ENCODE measurements around the gene ILK. TPM values are rescaled to one million over a fixed set of nuclear protein-coding genes. Genes with fewer than 3 reads are reported as not detected.

ILK gene
- total RNA-seq, 2 experiments from 2014 or later: 135 to 138 TPM

DNA sequence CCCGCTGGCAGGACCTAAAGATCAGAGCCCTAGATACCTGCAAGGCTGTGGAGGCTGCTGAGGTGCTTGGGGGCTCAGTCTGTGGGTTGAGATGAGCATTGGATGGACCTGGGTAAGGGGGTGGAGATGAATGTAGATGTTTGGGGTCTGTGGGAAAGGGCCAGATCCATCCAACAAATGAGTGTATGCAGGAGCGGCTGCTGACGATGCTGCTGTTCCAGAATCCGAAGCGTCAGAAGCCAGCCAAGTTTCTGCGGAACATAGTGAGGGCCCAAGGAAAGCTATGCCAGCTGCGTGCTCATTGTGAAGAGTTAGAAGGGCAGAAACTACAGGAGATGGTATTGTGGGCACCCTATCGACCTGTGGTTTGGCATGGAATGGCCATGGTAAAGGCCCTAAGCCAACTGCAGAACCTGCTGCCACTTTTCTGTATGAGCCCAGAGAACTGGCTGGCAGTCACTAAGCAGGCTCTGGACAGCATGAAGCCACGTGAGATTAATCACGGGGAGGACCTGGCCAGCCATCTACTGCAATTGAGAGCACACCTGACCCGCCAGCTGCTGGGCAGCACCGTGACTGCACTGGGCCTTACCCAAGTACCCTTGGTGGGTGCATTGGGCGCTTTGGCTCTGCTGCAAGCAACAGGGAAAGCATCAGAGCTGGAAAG lies 36.7 kb upstream of the ILK start:
- Mint-ChIP-seq H3K36me3 (ENCODE audit: low read depth) (no peaks in the 10 kb centered on the region), H3K27ac (no peak overlapping the region), H3K27me3 (no peaks in the 10 kb centered on the region), H3K4me3 (no peak overlapping the region), H3K4me1 (no peaks in the 10 kb centered on the region), H3K9me3 (no peaks in the 10 kb centered on the region)
- CTCF ChIA-PET: no interaction called here
- DNase-seq: no peak
- POLR2A ChIA-PET: no interaction called here

DNA sequence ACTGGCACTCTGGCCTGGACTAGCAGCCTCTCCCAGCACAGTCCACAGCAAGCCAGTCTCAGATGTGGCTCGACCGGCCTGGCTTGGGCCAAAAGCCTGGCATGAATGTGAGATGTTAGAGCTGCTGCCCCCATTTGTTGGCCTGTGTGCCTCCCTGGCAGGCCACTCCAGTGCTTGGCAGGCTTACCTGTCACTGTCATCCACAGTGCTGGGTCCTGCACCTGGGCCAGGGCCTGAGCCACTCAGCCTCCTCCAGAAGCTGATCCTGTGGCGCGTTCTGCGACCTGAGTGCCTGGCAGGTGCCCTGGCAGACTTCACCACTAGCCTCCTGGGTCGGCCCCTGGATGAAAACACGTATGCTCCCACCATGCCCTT lies 36.2 kb upstream of the ILK start:
- H3K4me1 Mint-ChIP-seq: no peaks in the 10 kb centered on the region
- no peak overlapping the region for H3K27ac Mint-ChIP-seq
- no peaks in the 10 kb centered on the region for H3K9me3 Mint-ChIP-seq
- H3K27me3 Mint-ChIP-seq: no peaks in the 10 kb centered on the region
- DNase-seq: no peak
- ChIA-PET CTCF (no interaction called here), POLR2A (no interaction called here)
- H3K4me3 Mint-ChIP-seq: no peak overlapping the region
- H3K36me3 Mint-ChIP-seq (ENCODE audit: low read depth): no peaks in the 10 kb centered on the region

DNA sequence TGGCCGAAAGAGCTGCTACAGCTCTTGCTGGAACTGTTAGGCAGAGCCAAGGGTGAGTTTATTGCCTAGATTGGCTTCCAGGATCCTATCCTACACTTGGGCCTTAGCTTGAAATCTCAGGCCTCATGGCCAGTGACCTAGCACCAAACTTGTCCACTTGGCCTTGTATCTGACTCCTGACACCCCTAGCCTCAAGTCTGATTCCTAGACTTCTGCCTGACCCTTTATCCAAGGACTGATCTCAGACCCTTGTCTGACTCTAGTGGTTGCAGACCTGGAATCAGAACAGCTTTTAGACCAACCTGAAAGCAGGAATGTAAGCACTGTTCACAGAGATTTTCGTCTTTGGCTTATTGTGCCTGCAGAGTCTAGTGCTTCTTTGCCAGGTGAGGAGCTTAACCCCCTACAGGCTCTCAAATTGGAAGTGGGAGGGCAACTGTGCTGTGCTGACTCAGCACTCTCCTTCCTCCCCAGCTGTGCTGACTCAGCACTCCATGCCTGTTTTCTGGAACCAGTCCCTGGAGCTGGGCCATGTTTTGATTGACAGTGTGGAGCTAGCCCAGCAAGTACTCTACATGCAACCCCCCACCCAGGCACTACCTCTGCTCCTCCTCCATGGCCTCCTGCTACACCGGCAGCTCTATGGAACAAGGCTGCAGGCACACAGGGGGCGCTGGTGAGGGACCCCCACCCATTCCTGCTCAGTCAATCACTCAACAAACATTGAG lies 35.2 kb upstream of the ILK start:
- no peaks in the 10 kb centered on the region for H3K9me3 Mint-ChIP-seq
- peaks cover 3% of the 10 kb centered on the region for H3K36me3 Mint-ChIP-seq (ENCODE audit: low read depth)
- ChIA-PET CTCF (interaction anchor here (0.8 to 1.4 kb wide), 3 partner anchors 37 to 189 kb away, joined by 3 to 4 read pairs (median 3); no protein-coding TSS in a partner anchor), POLR2A (no interaction called here)
- H3K4me1 Mint-ChIP-seq: no peaks in the 10 kb centered on the region
- no peak for DNase-seq
- H3K4me3 Mint-ChIP-seq: no peak overlapping the region
- H3K27ac Mint-ChIP-seq: no peak overlapping the region
- no peaks in the 10 kb centered on the region for H3K27me3 Mint-ChIP-seq

DNA sequence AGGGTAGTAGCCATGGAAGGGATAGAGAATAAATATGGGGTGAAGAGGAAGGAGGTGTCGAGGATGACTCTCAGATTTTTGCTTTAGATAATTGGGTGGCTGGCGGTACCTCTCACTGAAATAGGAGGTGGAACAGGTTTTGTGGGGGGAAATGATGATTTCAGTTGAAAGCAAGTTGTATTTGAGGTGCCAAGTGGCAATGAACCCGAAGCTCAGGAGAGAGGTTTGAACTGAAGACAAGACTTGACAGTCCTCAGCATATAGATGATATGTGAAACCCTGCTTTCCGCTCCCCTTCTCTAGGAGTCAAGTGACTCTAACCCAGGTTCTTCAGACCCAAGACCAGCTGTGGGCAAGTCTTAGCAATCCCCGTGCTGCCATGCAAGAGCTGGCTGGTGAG lies 33.9 kb upstream of the ILK start:
- Mint-ChIP-seq H3K27ac (no peak overlapping the region), H3K4me3 (no peak overlapping the region)

DNA sequence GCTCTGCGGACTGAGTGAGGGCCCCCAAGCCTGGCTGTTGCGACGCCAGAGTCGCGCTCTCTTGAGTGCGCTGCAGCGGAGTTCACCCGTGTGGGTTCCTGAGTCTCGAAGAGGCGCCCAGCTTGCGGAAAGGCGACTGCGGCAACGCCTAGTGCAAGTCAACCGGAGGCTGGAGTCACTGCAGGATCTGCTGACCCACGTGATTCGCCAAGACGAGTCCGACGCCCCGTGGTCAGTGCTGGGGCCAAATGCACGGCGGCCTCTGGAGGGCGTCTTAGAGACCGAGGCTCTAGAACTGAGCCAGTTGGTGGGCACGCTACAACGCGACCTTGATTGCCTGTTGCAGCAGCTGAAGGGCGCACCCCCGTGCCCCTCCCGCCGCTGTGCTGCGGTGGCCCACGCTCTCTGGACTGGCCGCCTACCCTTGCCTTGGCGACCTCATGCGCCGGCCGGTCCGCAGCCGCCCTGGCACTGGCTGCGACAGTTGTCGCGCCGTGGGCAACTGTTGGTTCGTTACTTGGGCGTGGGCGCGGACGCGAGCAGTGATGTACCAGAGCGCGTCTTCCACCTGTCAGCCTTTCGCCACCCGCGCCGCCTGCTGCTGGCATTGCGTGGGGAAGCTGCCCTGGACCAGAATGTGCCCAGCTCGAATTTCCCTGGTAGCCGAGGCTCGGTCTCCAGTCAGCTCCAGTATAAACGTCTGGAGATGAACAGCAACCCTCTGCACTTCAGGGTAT lies 32.7 kb upstream of the ILK start:
- DNase-seq: no peak
- no peak overlapping the region for H3K4me3 Mint-ChIP-seq
- H3K27ac Mint-ChIP-seq: no peak overlapping the region
- CTCF ChIA-PET: no interaction called here
- POLR2A ChIA-PET: no interaction called here
- peaks cover 3% of the 10 kb centered on the region for H3K36me3 Mint-ChIP-seq (ENCODE audit: low read depth)
- H3K9me3 Mint-ChIP-seq: no peaks in the 10 kb centered on the region
- H3K4me1 Mint-ChIP-seq: peaks cover 5% of the 10 kb centered on the region
- H3K27me3 Mint-ChIP-seq: no peaks in the 10 kb centered on the region

More for the DNA sequence above, 33.9 kb upstream of the ILK start:
- Mint-ChIP-seq H3K4me1 (no peaks in the 10 kb centered on the region), H3K9me3 (no peaks in the 10 kb centered on the region), H3K36me3 (ENCODE audit: low read depth) (peaks cover 3% of the 10 kb centered on the region), H3K27me3 (no peaks in the 10 kb centered on the region)
- CTCF ChIA-PET: interaction anchor here (0.5 kb wide), 1 partner anchor 90 kb away, joined by 4 read pairs; no protein-coding TSS in a partner anchor
- POLR2A ChIA-PET: no interaction called here
- no peak for DNase-seq

DNA sequence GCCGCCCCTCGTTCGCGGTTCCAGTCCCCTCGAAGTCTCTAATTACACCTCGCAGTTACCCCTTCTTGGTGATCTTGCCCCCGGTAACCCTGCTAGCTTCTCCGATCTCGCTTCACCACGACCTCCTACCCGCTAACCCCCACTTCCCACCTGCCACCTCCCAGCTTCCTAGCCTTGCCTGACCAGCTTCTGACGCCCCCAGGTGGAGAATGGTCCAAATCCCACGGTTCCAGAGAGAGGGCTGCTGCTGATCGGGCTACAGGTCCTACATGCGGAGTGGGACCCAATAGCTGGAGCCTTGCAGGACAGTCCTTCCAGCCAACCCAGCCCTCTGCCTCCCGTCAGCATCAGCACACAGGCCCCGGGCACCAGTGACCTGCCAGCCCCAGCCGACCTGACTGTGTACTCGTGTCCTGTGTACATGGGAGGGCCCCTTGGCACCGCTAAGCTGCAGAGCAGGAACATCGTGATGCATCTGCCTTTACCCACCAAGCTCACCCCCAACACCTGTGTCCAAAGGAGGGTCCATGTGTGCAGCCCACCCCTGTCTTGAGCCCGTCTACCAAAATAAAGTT lies 32.1 kb upstream of the ILK start:
- no peak overlapping the region for H3K27ac Mint-ChIP-seq
- peaks cover 3% of the 10 kb centered on the region for H3K36me3 Mint-ChIP-seq (ENCODE audit: low read depth)
- POLR2A ChIA-PET: no interaction called here
- no peaks in the 10 kb centered on the region for H3K27me3 Mint-ChIP-seq
- H3K4me1 Mint-ChIP-seq: peaks cover 5% of the 10 kb centered on the region
- CTCF ChIA-PET: no interaction called here
- H3K4me3 Mint-ChIP-seq: no peak overlapping the region
- DNase-seq: no peak
- no peaks in the 10 kb centered on the region for H3K9me3 Mint-ChIP-seq

DNA sequence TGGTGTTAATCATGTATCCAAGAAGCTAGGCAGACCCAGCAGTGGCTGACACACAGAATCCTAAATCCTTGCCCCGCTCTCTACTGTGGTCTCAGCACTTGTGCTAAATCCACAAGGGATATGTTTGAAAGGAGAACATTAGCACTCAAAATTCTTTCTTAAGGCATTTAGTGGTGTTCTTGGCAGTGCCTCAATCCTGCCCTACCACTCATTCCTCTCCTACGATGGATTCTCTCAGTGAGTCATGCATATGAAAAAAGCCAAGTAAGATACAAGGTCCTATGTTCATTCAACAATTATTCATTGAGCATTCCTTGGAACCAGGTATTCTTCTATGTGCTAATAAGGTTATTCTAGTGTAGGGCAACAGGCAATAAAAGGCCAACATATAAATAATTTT lies 31.4 kb upstream of the ILK start:
- POLR2A ChIA-PET: no interaction called here
- Mint-ChIP-seq H3K4me1 (peaks cover 5% of the 10 kb centered on the region), H3K9me3 (no peaks in the 10 kb centered on the region), H3K4me3 (no peak overlapping the region), H3K27me3 (no peaks in the 10 kb centered on the region), H3K27ac (no peak overlapping the region), H3K36me3 (ENCODE audit: low read depth) (peaks cover 3% of the 10 kb centered on the region)
- no peak for DNase-seq
- CTCF ChIA-PET: no interaction called here

DNA sequence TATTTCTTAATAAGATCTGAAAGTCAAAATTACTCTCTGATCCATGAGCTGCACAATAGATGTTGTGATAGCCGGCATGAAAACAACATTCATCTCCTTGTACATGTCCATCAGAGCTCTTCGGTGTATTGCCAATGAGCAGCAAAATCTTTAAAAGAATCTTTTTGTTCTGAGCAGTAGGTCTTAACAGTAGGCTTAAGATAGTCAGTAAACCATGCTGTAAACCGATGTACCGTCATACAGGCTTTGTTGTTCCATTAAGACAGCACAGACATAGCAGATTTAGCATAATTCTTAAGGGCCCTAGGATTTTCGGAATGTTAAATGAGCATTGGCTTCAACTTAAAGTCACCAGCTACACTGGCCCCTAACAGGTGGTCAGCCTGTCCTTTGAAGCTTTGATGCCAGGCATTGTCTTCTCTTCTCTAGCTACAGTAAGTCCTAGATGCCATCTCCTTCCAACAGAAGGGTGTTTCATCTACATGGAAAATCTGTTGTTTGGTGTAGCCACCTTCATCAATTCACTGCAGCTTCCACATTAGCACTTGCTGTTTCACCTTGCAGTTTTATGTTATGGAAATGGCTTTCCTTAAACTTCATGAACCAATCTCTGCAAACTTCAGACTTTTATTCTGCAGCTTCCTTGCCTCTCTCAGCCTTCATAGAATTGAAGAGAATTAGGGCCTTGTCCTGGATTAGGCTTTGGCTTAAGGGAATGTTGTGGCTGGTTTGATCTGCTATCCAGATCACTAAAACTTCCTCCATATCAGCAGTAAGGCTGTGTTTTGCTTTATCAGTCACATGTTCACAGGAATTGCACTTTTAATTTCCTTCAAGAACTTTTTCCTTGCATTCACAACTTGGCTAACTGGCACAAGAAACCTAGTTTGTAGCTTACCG lies 28.5 kb upstream of the ILK start:
- H3K4me3 Mint-ChIP-seq: no peak overlapping the region
- H3K27ac Mint-ChIP-seq: no peak overlapping the region
- H3K36me3 Mint-ChIP-seq (ENCODE audit: low read depth): peaks cover 3% of the 10 kb centered on the region
- ChIA-PET POLR2A (no interaction called here), CTCF (interaction anchor here (0.6 to 1.1 kb wide), 2 partner anchors 40 to 1120 kb away, joined by 3 to 4 read pairs; no protein-coding TSS in a partner anchor)
- no peaks in the 10 kb centered on the region for H3K9me3 Mint-ChIP-seq
- DNase-seq: no peak
- H3K27me3 Mint-ChIP-seq: no peaks in the 10 kb centered on the region
- peaks cover 5% of the 10 kb centered on the region for H3K4me1 Mint-ChIP-seq

DNA sequence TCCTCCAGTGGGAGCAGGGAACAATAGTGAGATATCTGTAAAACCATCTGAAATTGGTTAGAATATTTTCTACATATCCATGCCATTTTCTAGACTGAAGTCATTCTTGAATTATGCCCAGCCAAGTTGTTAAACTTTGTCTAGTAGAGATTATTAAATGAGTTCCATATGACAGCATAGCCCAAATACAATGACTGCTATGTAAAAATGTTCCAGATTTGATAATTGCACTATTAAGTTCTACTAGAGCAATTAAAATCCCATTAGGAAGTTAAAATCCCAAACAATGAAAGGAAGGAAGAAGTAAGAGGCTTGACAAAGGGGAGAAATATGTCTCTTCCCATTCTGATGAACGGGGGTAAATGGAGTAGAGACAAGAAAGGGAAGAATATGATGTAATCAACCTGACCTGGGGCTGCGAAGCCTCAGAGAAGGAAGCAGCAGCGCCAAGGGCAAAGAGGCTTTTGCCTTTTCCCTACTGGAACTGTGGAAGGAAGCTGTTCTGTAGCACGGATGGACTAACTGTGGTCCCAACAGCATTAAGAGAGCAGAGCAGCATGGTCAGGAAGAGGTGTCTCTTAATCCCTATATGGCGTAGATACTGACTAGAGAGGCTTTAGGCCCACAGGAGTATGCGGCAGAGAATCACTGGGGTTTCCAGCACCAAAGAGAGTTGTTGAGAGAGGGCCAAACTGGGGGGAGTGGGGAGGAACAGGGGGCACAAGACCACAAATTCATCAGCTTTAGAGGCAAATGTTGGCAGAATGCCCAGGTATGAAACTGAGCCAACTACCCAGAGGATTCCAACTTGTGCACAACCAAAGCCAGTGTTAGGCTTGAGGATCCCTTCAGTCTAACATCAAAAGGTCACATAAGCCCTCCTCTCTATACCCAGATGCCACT lies 26.9 kb upstream of the ILK start:
- H3K27ac Mint-ChIP-seq: no peak overlapping the region
- H3K36me3 Mint-ChIP-seq (ENCODE audit: low read depth): peaks cover 10% of the 10 kb centered on the region
- ChIA-PET POLR2A (no interaction called here), CTCF (interaction anchor here (1.0 kb wide), 1 partner anchor 107 kb away, joined by 3 read pairs; the partner anchor contains the start of gene MRPL17)
- no peak for DNase-seq
- no peaks in the 10 kb centered on the region for H3K9me3 Mint-ChIP-seq
- H3K4me1 Mint-ChIP-seq: peaks cover 5% of the 10 kb centered on the region
- H3K27me3 Mint-ChIP-seq: no peaks in the 10 kb centered on the region
- no peak overlapping the region for H3K4me3 Mint-ChIP-seq

DNA sequence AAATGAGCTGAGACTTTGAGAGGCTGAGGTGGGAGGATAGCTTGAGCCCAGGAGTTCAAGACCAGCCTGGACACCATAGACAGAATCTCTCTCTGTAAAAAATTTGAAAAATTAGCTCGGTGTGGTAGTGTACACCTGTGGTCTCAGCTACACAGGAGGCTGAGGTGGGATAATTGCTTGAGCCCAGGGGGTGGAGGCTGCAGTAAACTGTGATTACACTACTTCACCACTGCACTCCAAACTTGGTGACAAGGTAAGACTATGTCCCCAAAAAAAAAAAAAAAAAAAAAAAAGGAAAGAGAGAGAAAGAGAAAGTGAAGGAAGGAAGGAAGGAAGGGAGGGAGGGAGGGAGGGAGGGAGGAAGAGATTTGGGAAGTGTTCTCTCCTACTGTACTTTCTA lies 25.4 kb upstream of the ILK start:
- ChIA-PET CTCF (interaction anchor here (1.0 kb wide), 1 partner anchor 105 kb away, joined by 3 read pairs; the partner anchor contains the start of gene MRPL17), POLR2A (no interaction called here)
- no peak overlapping the region for H3K4me3 Mint-ChIP-seq
- DNase-seq: no peak
- H3K4me1 Mint-ChIP-seq: peaks cover 5% of the 10 kb centered on the region
- peaks cover 16% of the 10 kb centered on the region for H3K36me3 Mint-ChIP-seq (ENCODE audit: low read depth)
- peaks cover 4% of the 10 kb centered on the region for H3K9me3 Mint-ChIP-seq
- no peak overlapping the region for H3K27ac Mint-ChIP-seq
- no peaks in the 10 kb centered on the region for H3K27me3 Mint-ChIP-seq

DNA sequence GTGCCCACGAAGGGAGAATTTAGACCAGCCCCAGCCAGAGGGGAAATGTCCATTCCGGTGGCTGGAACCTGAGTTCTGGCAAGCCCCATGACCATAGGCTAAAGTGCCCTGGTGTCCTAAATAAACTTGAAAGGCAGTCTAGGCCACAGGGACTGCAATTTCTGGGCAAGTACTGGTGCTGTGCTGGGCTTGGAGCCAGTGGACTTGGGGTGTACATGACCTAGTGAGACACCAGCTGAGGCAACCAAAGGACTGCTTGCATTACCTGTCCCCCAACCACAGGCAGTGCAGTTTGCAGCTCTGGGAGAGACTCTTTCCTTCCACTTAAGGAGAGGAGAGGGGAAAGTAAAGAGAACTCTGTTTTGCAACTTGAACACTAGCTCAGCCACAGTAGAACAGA lies 23.9 kb upstream of the ILK start:
- H3K4me3 Mint-ChIP-seq: no peak overlapping the region
- no peak overlapping the region for H3K27ac Mint-ChIP-seq
- H3K36me3 Mint-ChIP-seq (ENCODE audit: low read depth): peaks cover 30% of the 10 kb centered on the region
- CTCF ChIA-PET: interaction anchor here (1.1 kb wide), 1 partner anchor 201 kb away, joined by 4 read pairs; no protein-coding TSS in a partner anchor
- no peak for DNase-seq
- peaks cover 5% of the 10 kb centered on the region for H3K4me1 Mint-ChIP-seq
- POLR2A ChIA-PET: no interaction called here
- peaks cover 18% of the 10 kb centered on the region for H3K9me3 Mint-ChIP-seq
- no peaks in the 10 kb centered on the region for H3K27me3 Mint-ChIP-seq

DNA sequence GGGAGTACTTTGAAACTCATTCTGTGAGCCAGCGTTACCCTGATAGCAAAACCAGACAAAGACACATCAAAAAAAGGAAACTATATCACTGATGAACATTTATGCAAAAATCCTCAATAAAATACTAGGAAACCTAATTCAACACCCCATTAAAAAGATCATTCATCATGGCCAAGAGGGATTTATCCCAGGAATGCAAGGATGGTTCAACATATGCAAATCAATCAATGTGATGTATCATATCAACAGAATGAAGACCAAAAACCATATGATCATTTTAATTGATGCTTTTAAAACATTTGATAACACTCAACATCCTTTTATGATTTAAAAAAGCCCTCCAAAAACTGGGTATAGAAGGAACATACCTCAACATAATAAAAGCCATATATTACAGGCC lies 20.0 kb upstream of the ILK start:
- no peak overlapping the region for H3K27ac Mint-ChIP-seq
- no peaks in the 10 kb centered on the region for H3K27me3 Mint-ChIP-seq
- ChIA-PET CTCF (no interaction called here), POLR2A (no interaction called here)
- DNase-seq: no peak
- peaks cover 21% of the 10 kb centered on the region for H3K9me3 Mint-ChIP-seq
- H3K4me3 Mint-ChIP-seq: no peak overlapping the region
- H3K4me1 Mint-ChIP-seq: no peaks in the 10 kb centered on the region
- peaks cover 33% of the 10 kb centered on the region for H3K36me3 Mint-ChIP-seq (ENCODE audit: low read depth)
